K562 (cell line): ENCODE measurements around the gene TRPM4. TPM values are rescaled to one million over a fixed set of nuclear protein-coding genes. Genes with fewer than 3 reads are reported as not detected.

Experiments used
- ATAC-seq: fragments of 200-7000 bp; cut with Tn5 transposase; 3 replicates; pipeline ENCODE4 v1.9.1; 2020; ENCODE audit warnings: moderate library complexity
- BruUV-seq: library from RNA; stranded (reverse); fragments of 400-500 nt; replicated peaks from 2 replicates; lab custom pipeline; 2021; lab: Mats Ljungman, UMichigan
- CTCF ChIA-PET: fragments of 300-600 bp; formaldehyde crosslinking; extraction: SDS; loops from one replicate; lab custom pipeline; 2021; ENCODE audit warnings: low intra/inter-chr PET ratio; lab: Yijun Ruan, JAX
- POLR2A ChIA-PET: fragments of 300-600, 350-650 bp; sonication (Branson Sonifier 250); formaldehyde crosslinking; extraction: SDS; loops from one replicate; lab custom pipeline; 2021; ENCODE audit warnings: antibody characterized with exemption, inconsistent platforms; lab: Yijun Ruan, JAX
- DNase-seq, 4 experiments: peaks; one replicate each; pipeline versions ENCODE4 v3.0.0 to v3.0.0-alpha.2; 2011 to 2018; ENCODE audit warnings: low spot score in 3 of 4, mixed read lengths in 3 of 4; ENCODE audit errors: extremely low read depth in 1 of 4
- FAIRE-seq: peaks from 2 replicates; lab custom pipeline; 2011; peaks lifted over from hg19 to GRCh38; lab: Jason Lieb, UNC
- H2AFZ ChIP-seq: 2 replicates; pipeline ENCODE4 v1.6.0; 2011; ENCODE audit warnings: low read depth, low read length, control low read depth, inconsistent platforms
- H3K27ac ChIP-seq: fragments of 200-600 bp; 3 replicates; pipeline ENCODE4 v1.8.0; 2011; ENCODE audit warnings: low read depth, mild to moderate bottlenecking, control low read depth, inconsistent platforms, low read length, moderate library complexity, mixed read lengths; ENCODE audit errors: extremely low read depth
- H3K27me3 ChIP-seq, 2 experiments: fragments of 300-600 bp in 1 of 2; 2 replicates in 1 of 2; 3 replicates in 1 of 2; pipeline versions ENCODE4 v1.6.0 to v1.8.0; 2011; ENCODE audit warnings: inconsistent platforms in 2 of 2, low read length in 2 of 2, mild to moderate bottlenecking in 1 of 2, mixed read lengths in 1 of 2, moderate library complexity in 1 of 2; ENCODE audit not compliant: control insufficient read depth in 2 of 2, insufficient read depth in 2 of 2
- H3K36me3 ChIP-seq: fragments of 300-600 bp; 3 replicates; pipeline ENCODE4 v1.8.0; 2011; ENCODE audit warnings: mild to moderate bottlenecking, low read length, inconsistent platforms; ENCODE audit not compliant: control insufficient read depth, insufficient read depth
- H3K4me1 ChIP-seq, 2 experiments: fragments of 200-600 bp in 1 of 2; replicated peaks in 1 of 2; 2 replicates in 1 of 2; 3 replicates in 1 of 2; pipeline versions ENCODE4 v1.5.1 to v1.8.0; 2011; ENCODE audit warnings: inconsistent platforms in 2 of 2, low read length in 2 of 2, mild to moderate bottlenecking in 1 of 2, mixed read lengths in 1 of 2, moderate library complexity in 1 of 2; ENCODE audit not compliant: control insufficient read depth in 2 of 2, insufficient read depth in 2 of 2
- H3K4me2 ChIP-seq: 2 replicates; pipeline ENCODE4 v1.6.1; 2011; ENCODE audit warnings: low read length, control low read depth, inconsistent platforms, mixed read lengths; ENCODE audit not compliant: insufficient read depth
- H3K4me3 ChIP-seq: fragments of 200-600 bp; sonication (generic), shearing (Covaris generic); 2 replicates; pipeline ENCODE4 v1.5.1; 2016; ENCODE audit warnings: control low read depth, inconsistent platforms
- H3K79me2 ChIP-seq: fragments of 200-600 bp; 3 replicates; pipeline ENCODE4 v1.8.0; 2011; ENCODE audit warnings: low read length, inconsistent platforms; ENCODE audit not compliant: control insufficient read depth, insufficient read depth
- H3K9ac ChIP-seq, 2 experiments: 2 replicates each; pipeline versions ENCODE4 v1.6.0 to v1.6.1; 2011; ENCODE audit warnings: low read depth in 2 of 2, low read length in 2 of 2, control low read depth in 1 of 2, inconsistent platforms in 1 of 2, mild to moderate bottlenecking in 1 of 2, mixed read lengths in 1 of 2; ENCODE audit not compliant: insufficient read depth in 1 of 2
- H3K9me1 ChIP-seq: one replicate; pipeline ENCODE4 v1.6.0; 2011; ENCODE audit warnings: inconsistent platforms, mild to moderate bottlenecking, low read length, moderate library complexity; ENCODE audit not compliant: control insufficient read depth, insufficient read depth
- H3K9me3 ChIP-seq: replicated peaks from 2 replicates; pipeline ENCODE4 v1.5.1; 2011; ENCODE audit warnings: low read depth, low read length, inconsistent platforms; ENCODE audit not compliant: control insufficient read depth, insufficient read depth
- H4K20me1 ChIP-seq: replicated peaks from 2 replicates; pipeline ENCODE4 v1.6.1; 2011; ENCODE audit warnings: low read length, inconsistent platforms, mixed read lengths; ENCODE audit not compliant: control insufficient read depth, insufficient read depth
- BHLHE40 ChIP-seq: IDR thresholded peaks from 2 replicates; pipeline ENCODE4 v1.6.1; 2011; ENCODE audit warnings: low read length, improper control_type of control experiment
- CXXC5 ChIP-seq: fragments of 250-450 bp; sonication (Bioruptor Pico); IDR thresholded peaks from 2 replicates; pipeline ENCODE4 v1.8.0; 2022; ENCODE audit warnings: inconsistent platforms, mild to moderate bottlenecking, moderate library complexity
- EP300 ChIP-seq: IDR thresholded peaks from 2 replicates; pipeline ENCODE4 v1.6.1; 2012; ENCODE audit warnings: low read length, improper control_type of control experiment
- FOXP1 ChIP-seq: sonication (generic); formaldehyde crosslinking; IDR thresholded peaks from 2 replicates; pipeline ENCODE4 v1.8.0; 2022; ENCODE audit warnings: mild to moderate bottlenecking, missing genetic modification reagents
- SIN3A ChIP-seq, 2 experiments: fragments of 150-350 bp in 1 of 2; IDR thresholded peaks; 2 replicates each; pipeline ENCODE4 v1.6.1; 2011 to 2016; ENCODE audit warnings: borderline replicate concordance in 2 of 2, low read depth in 2 of 2, low read length in 2 of 2, mild to moderate bottlenecking in 2 of 2, moderate library complexity in 2 of 2; ENCODE audit not compliant: control insufficient read depth in 1 of 2
- TBP ChIP-seq: optimal IDR thresholded peaks from 2 replicates; pipeline ENCODE3; 2011; ENCODE audit warnings: low read depth, low read length, improper control_type of control experiment
- ZBTB8A ChIP-seq: fragments of 450-650 bp; IDR thresholded peaks from 2 replicates; pipeline ENCODE4 v1.6.1; 2018; ENCODE audit warnings: mild to moderate bottlenecking, moderate library complexity; ENCODE audit not compliant: partially characterized antibody
- ZNF212 ChIP-seq: fragments of 450-650 bp; formaldehyde crosslinking; IDR thresholded peaks from 2 replicates; pipeline ENCODE4 v1.4.0; 2020; ENCODE audit warnings: mild to moderate bottlenecking
- ZNF518B ChIP-seq: fragments of 250-450 bp; sonication (Bioruptor Pico); IDR thresholded peaks from 2 replicates; pipeline ENCODE4 v1.5.0; 2021; ENCODE audit warnings: mild to moderate bottlenecking, moderate library complexity
- WGBS: fragments of 100-300 bp; shearing (Covaris generic); methylation state at CpG from one replicate; pipeline ENCODE4 v1.1.6; 2016; ENCODE audit warnings: low coverage, mixed read lengths; ENCODE audit not compliant: insufficient coverage; ENCODE audit errors: missing lambda C conversion rate; 5-methylcytosine and 5-hydroxymethylcytosine counted together
- in situ Hi-C: fragments of 300-500 bp; cut with MboI; formaldehyde crosslinking; loops from 4 replicates; pipeline ENCODE4 v1.15.0; 2018; ENCODE audit warnings: inconsistent platforms, mixed read lengths
- intact Hi-C: fragments of 100-400 bp; cut with micrococcal nuclease; formaldehyde crosslinking; loops from 2 replicates; pipeline ENCODE4 v1.14.2; 2022
- polyA plus RNA-seq, 8 experiments: library from polyadenylated mRNA; depleted of rRNA in 4 of 8; stranded (reverse) in 5 of 8; unstranded in 3 of 8; fragments of >200 nt; fragmentation: Nextera tagmentation in 2 of 8; fragmentation: Illumina TruSeq in 1 of 8; extraction: Ambion mirVana in 2 of 8; extraction: Trizol in 1 of 8; gene quantifications; 2 replicates each; pipeline versions ENCODE4 v1.2.1 to v1.2.3, GENCODE V29; 2011 to 2014; ENCODE audit warnings: inconsistent platforms in 1 of 8, missing spikeins in 1 of 8
- total RNA-seq, 7 experiments: library from RNA; depleted of rRNA in 6 of 7; stranded (reverse); fragments of >200 nt in 6 of 7; fragmentation: Illumina TruSeq in 2 of 7; extraction: Trizol in 2 of 7; gene quantifications; 2 replicates each; pipeline versions ENCODE4 v1.2.1 to v1.2.3, GENCODE V29; 2011 to 2021; ENCODE audit warnings: low replicate concordance in 1 of 7
- TF ChIP-seq, protein P1 (sequence below): fragments of 450-650 bp; formaldehyde crosslinking; IDR thresholded peaks from 2 replicates; pipeline ENCODE4 v1.4.0; 2022; ENCODE audit warnings: missing genetic modification characterization

The TRPM4 gene
- total and polyA plus RNA-seq, 9 of the 15 experiments (the other 6 are each of a cell fraction or from before 2014, with no cell fraction given), result 6.5 to 45.4 (median 15.2) TPM

GRCh38 chr19:49128545-49129237, 28.9 kb upstream of the TRPM4 start (continued):
- TF ChIP-seq SIN3A (IDR thresholded peaks at IDR 0.05; ENCODE audit: borderline replicate concordance in 2 of 2, control insufficient read depth in 1 of 2, low read depth in 2 of 2, low read length in 2 of 2), result peak; percentile 9 to 46; a peak in 1 of 4 replicates
- TF ChIP-seq ZNF518B, result no peak

- CTCF ChIA-PET, result interaction anchor here (1.1 kb wide), 1 partner anchor 28 kb away, joined by 5 read pairs; no protein-coding TSS in a partner anchor
- intact Hi-C loops, result loop anchor here (2.0 kb wide), 1 partner anchor 14 kb away; no protein-coding TSS in a partner anchor
- ATAC-seq (peak; percentile 78), DNase-seq (peak; percentile 80 to 95 (median 86)), FAIRE-seq (peak; percentile 89)
- Histone ChIP-seq H3K9me1 (no peaks in the 10 kb centered on the region), H3K9me3 (no peaks in the 10 kb centered on the region), H3K4me1 (peaks cover 19 to 61% of the 10 kb centered on the region in 2 experiments), H3K36me3 (peaks cover 33% of the 10 kb centered on the region; the same call in 2 of the 3 replicates), H3K79me2 (peaks cover 17% of the 10 kb centered on the region; the same call in 2 of the 3 replicates), H4K20me1 (no peaks in the 10 kb centered on the region), H3K27me3 (no peaks in the 10 kb centered on the region), H3K27ac (peak overlapping the region; percentile 71), H2AFZ (peak overlapping the region; percentile 100), H3K9ac (peak overlapping the region; percentile 76 to 92), H3K4me2 (peak overlapping the region; percentile 100), H3K4me3 (peak overlapping the region; percentile 55)
- in situ Hi-C loops, result no loop called here
- WGBS, result 1% methylated on average over 16 of the region's 16 CpGs
- POLR2A ChIA-PET, result interaction anchor here (0.8 to 3.1 kb wide), 6 partner anchors 9 to 20 kb away, joined by 3 to 15 read pairs (median 6); no protein-coding TSS in a partner anchor
- BruUV-seq, result no TSS peak
- TF ChIP-seq FOXP1 (CRISPR knock-in tag) (no peak), TBP (peak; percentile 64), BHLHE40 (no peak), ZNF518B (no peak), ZNF212 (CRISPR knock-in tag) (no peak), ZBTB8A (no peak), CXXC5 (CRISPR knock-in tag) (peak; percentile 28; the same call in 1 of the 2 replicates), EP300 (no peak)
- TF ChIP-seq, protein P1, sequence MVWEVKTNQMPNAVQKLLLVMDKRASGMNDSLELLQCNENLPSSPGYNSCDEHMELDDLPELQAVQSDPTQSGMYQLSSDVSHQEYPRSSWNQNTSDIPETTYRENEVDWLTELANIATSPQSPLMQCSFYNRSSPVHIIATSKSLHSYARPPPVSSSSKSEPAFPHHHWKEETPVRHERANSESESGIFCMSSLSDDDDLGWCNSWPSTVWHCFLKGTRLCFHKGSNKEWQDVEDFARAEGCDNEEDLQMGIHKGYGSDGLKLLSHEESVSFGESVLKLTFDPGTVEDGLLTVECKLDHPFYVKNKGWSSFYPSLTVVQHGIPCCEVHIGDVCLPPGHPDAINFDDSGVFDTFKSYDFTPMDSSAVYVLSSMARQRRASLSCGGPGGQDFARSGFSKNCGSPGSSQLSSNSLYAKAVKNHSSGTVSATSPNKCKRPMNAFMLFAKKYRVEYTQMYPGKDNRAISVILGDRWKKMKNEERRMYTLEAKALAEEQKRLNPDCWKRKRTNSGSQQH (CRISPR knock-in tag), result no peak
Measured at GRCh38 chr19:49129238-49129583, 28.4 kb upstream of the TRPM4 start.
